ENCODE measurements around the gene DCAF10. TPM values are rescaled to one million over a fixed set of nuclear protein-coding genes. Genes with fewer than 3 reads are reported as not detected.
A peak's percentile ranks its signal among the peaks of the same experiment; 100 is the strongest.
"Not testable (repeated sequence)": the region's sequence is repeated elsewhere in the genome, so short reads cannot be mapped to it uniquely, and the experiment has no call there.

The DCAF10 gene
- total RNA-seq, 4 donors from 2014 or later = 23.8 to 30.4 (median 26.0) TPM

DNA sequence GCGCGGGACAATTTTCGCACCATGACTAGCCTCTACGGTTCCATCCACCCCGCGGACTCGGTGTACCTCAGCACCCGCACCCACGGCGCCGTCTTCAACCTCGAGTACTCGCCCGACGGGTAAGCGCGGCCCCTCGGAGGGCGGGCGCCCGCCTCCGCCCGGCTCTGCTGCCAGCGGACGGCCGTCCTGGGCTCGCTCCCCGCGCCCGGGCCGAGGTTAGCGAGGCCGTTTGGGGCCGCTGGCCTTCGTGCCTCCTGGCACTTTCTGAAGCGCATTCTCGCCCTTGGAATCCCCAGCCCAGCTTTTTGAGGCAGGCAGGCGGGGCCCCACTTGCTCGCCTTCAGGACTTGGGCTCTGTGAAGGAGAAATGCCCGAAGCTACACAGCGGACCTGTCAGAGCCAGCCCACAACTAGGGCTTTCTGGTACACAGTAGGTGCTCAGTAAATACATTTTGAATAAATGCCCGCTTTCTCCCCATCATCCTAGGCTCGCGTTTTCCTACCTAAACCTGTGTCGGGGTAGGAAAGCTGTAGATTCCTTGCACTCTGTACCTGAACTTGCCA is 772 bp downstream of the DCAF10 start:
- 1 to 2% methylated on average over 15 to 37 of the region's 45 CpGs for WGBS, 2 donors
- TF ChIP-seq, protein P1, sequence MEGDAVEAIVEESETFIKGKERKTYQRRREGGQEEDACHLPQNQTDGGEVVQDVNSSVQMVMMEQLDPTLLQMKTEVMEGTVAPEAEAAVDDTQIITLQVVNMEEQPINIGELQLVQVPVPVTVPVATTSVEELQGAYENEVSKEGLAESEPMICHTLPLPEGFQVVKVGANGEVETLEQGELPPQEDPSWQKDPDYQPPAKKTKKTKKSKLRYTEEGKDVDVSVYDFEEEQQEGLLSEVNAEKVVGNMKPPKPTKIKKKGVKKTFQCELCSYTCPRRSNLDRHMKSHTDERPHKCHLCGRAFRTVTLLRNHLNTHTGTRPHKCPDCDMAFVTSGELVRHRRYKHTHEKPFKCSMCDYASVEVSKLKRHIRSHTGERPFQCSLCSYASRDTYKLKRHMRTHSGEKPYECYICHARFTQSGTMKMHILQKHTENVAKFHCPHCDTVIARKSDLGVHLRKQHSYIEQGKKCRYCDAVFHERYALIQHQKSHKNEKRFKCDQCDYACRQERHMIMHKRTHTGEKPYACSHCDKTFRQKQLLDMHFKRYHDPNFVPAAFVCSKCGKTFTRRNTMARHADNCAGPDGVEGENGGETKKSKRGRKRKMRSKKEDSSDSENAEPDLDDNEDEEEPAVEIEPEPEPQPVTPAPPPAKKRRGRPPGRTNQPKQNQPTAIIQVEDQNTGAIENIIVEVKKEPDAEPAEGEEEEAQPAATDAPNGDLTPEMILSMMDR (IDR thresholded peaks at IDR 0.05) = no peak
- no peak for TF ChIP-seq POLR2A (IDR thresholded peaks at IDR 0.05)
- peak overlapping the region; percentile 87 for H3K4me3 ChIP-seq (ENCODE audit: low read depth, poor library complexity, severe bottlenecking)
- intact Hi-C loops (cut with DNase I; ENCODE audit: low total_unique reads) = no loop called here
- DNase-seq (ENCODE audit: low spot score in 2 of 2) = peak in 1 of 2 donors; percentile 86

DNA sequence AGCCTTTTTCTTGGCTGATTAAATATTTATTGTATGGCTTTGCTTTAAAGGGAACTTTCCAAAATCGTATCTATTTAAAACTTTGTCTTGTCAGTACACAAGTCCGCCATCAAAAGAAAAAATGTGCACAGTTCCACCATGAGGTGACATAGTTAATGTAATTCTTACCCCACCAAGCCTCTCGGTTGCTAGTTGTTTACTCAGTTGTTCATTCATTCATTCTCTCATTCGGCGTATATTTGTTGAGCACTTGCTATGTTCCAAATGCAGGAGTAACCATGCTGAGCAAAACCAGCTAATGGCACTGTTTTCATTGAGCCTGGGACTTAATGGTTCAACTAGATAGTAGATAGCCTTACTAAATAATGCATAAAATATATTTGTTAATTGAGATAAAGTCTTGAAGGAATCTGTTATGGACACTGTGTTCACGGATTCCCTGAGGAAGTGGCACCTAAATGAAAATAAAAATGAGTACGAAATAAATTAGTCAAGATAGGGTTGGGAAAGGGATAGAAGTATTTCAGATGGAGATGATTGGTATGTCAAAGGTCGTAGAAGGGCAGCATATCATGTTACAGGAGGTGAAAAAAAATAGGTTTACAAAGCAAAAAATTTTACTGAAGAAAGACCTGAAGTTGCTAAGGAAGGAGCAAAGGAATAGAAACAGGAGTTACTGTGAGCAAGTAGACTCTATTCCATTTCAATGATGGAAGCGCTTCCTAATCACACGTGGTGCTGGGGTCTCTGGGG is 1.5 kb downstream of the DCAF10 start:
- DNase-seq (ENCODE audit: low spot score in 2 of 2) = no peak
- intact Hi-C loops (cut with DNase I; ENCODE audit: low total_unique reads) = no loop called here
- TF ChIP-seq, protein P1 (IDR thresholded peaks at IDR 0.05) = no peak
- no peak for TF ChIP-seq POLR2A (IDR thresholded peaks at IDR 0.05)
- no peak overlapping the region for H3K4me3 ChIP-seq (ENCODE audit: low read depth, poor library complexity, severe bottlenecking)
- 51% methylated on average over 10 of the region's 10 CpGs for WGBS, 2 donors

DNA sequence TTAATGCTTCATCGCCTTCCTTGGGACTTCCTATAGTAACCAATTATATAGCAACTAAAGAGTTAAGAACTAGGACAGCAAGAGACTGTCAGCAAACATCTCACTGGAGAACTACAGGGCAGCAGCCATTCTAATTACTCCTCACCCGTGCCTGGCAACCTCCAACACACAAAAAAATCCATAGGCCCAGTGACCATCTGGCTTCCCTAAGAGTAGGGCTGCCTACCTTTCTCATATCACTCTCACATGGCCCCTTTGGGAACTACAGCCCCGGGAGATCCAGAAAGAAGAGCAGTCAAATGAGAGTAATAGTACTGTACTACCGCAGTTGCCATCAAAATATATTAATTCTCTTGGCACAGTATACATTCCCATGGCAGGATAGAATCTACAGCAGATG is 5.7 kb downstream of the DCAF10 start:
- intact Hi-C loops (cut with DNase I; ENCODE audit: low total_unique reads) = no loop called here
- DNase-seq (ENCODE audit: low spot score in 2 of 2) = no peak
- TF ChIP-seq, protein P1 (IDR thresholded peaks at IDR 0.05) = no peak
- TF ChIP-seq POLR2A (IDR thresholded peaks at IDR 0.05) = no peak
- no peak overlapping the region for H3K4me3 ChIP-seq (ENCODE audit: low read depth, poor library complexity, severe bottlenecking)
- 66 to 73% methylated on average over 4 of the region's 4 CpGs for WGBS, 2 donors

- H3K4me3 ChIP-seq (ENCODE audit: low read depth, poor library complexity, severe bottlenecking); intact Hi-C loops (cut with DNase I; ENCODE audit: low total_unique reads); DNase-seq (ENCODE audit: low spot score in 2 of 2): not testable (repeated sequence)
- 94 to 96% methylated on average over 15 of the region's 15 CpGs for WGBS, 2 donors
These were observed 9.1 kb downstream of the DCAF10 start for GRCh38 chr9:37809676-37810075.

DNA sequence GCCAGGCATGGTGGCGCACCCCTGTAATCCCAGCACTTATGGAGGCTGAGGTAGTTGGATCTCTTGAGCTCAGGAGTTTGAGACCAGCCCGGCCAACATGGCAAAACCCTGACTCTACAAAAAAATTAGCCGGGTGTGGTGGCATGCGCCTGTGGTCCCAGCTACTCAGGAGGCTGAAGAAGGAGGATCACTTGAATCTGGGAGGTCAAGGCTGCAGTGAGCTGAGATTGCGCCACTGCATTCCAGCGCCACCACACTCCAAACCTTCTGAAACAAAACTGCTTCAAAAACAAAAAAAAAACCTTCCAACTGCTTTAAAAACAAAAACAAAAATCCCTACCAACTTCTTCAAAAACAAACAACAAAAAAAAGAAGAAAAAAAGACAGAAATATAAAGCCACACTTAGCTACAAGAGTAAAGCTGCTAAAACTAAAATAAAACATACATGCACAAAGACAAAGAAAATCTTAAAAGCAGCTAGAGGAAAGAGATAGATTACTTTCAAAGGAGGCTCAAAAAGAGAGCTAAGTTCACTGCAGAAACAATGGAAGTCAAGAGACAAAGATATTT is 11.4 kb downstream of the DCAF10 start:
- no peak overlapping the region for H3K4me3 ChIP-seq (ENCODE audit: low read depth, poor library complexity, severe bottlenecking)
- TF ChIP-seq POLR2A (IDR thresholded peaks at IDR 0.05) = no peak
- TF ChIP-seq, protein P1 (IDR thresholded peaks at IDR 0.05) = no peak
- DNase-seq (ENCODE audit: low spot score in 2 of 2) = no peak
- WGBS, 2 donors = 97 to 100% methylated on average over 6 of the region's 6 CpGs
- intact Hi-C loops (cut with DNase I; ENCODE audit: low total_unique reads) = no loop called here

DNA sequence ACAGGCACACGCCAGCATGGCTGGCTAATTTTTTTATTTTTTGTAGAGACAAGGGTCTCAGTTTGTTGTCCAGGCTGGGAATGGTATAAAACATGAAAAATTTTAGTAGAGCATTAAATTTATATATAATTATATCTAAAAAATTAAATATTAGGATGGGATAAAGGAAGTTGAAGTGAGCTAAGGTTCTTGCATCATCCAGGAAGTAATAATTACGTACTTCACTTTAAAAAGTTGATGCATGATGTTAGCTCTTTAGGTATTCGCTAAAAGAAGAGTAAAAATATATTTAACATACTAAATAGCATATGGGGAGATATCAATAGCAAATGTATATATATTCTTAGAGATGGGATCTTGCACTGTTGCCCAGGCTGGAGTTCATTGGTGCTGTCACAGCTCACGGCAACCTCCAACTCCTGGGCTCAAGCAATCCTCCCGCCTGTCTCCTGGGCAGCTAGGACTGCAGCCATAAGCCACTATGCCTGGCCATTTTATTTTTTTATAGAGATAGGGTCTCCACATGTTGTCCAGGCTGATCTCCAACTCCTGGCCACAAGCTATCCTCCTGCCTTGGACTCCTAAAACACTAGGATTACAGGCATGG is 12.3 kb downstream of the DCAF10 start:
- TF ChIP-seq, protein P1 (IDR thresholded peaks at IDR 0.05) = no peak
- no peak for TF ChIP-seq POLR2A (IDR thresholded peaks at IDR 0.05)
- no peak overlapping the region for H3K4me3 ChIP-seq (ENCODE audit: low read depth, poor library complexity, severe bottlenecking)
- DNase-seq (ENCODE audit: low spot score in 2 of 2) = no peak
- intact Hi-C loops (cut with DNase I; ENCODE audit: low total_unique reads) = no loop called here
- 92 to 94% methylated on average over 5 of the region's 5 CpGs for WGBS, 2 donors

Measured in lower leg skin (tissue), 4 donors.